ENCODE results near the gene SLC2A13. TPM values are rescaled to one million over a fixed set of nuclear protein-coding genes. Genes with fewer than 3 reads are reported as not detected.
"Not testable (repeated sequence)": the region's sequence is repeated elsewhere in the genome, so short reads cannot be mapped to it uniquely, and the experiment has no call there.

Gene SLC2A13
- total and polyA plus RNA-seq, 4 donors = 1.9 to 20.2 (median 6.9) TPM

GRCh38 chr12:39923364-39923763 lies 182.5 kb downstream of the SLC2A13 start:
- Histone ChIP-seq H3K4me3 (ENCODE audit: low read depth in 1 of 3, low read length in 3 of 3) (no peak overlapping the region), H3K9ac (ENCODE audit: low read depth in 1 of 2, low read length in 2 of 2) (no peak overlapping the region), H3K9me3 (ENCODE audit: control insufficient read depth in 4 of 4, low read length in 3 of 4) (no peaks in the 10 kb centered on the region), H3K36me3 (ENCODE audit: control insufficient read depth in 4 of 4, insufficient read depth in 3 of 4, low read depth in 1 of 4, low read length in 3 of 4) (no peaks in the 10 kb centered on the region), H3K27me3 (ENCODE audit: control insufficient read depth in 4 of 4, insufficient read depth in 4 of 4, low read length in 3 of 4) (no peaks in the 10 kb centered on the region), H3K4me1 (ENCODE audit: control insufficient read depth in 4 of 4, insufficient read depth in 4 of 4, low read length in 3 of 4) (peaks cover 0 to 27% (median 15%) of the 10 kb centered on the region in 4 donors), H3K27ac (ENCODE audit: low read depth in 1 of 2, low read length in 2 of 2) (peak overlapping the region; percentile 1 to 27)
- TF ChIP-seq GABPA (IDR thresholded peaks at IDR 0.05 in 1 of 2, conservative IDR thresholded peaks at IDR 0.05 in 1 of 2) = no peak
- TF ChIP-seq HNF4A (conservative IDR thresholded peaks at IDR 0.05) = peak in 1 of 2 donors; percentile 18
- peak in 1 of 2 donors; percentile 20 for TF ChIP-seq RXRA (IDR thresholded peaks at IDR 0.05)
- no peak for TF ChIP-seq RAD21 (IDR thresholded peaks at IDR 0.05)
- TF ChIP-seq REST (IDR thresholded peaks at IDR 0.05) = no peak
- TF ChIP-seq YY1 (IDR thresholded peaks at IDR 0.05) = peak; percentile 53
- DNase-seq (ENCODE audit: low spot score) = no peak
- WGBS = 52% methylated on average over 5 of the region's 5 CpGs

GRCh38 chr12:39922598-39922997 lies 183.3 kb downstream of the SLC2A13 start:
- not testable (repeated sequence) for H3K36me3 ChIP-seq (ENCODE audit: control insufficient read depth in 4 of 4, insufficient read depth in 3 of 4, low read depth in 1 of 4, low read length in 3 of 4); H3K9me3 ChIP-seq (ENCODE audit: control insufficient read depth in 4 of 4, low read length in 3 of 4); H3K9ac ChIP-seq (ENCODE audit: low read depth in 1 of 2, low read length in 2 of 2); H3K4me3 ChIP-seq (ENCODE audit: low read depth in 1 of 3, low read length in 3 of 3); DNase-seq (ENCODE audit: low spot score); H3K27me3 ChIP-seq (ENCODE audit: control insufficient read depth in 4 of 4, insufficient read depth in 4 of 4, low read length in 3 of 4)
- peak; percentile 62 to 69 for TF ChIP-seq HNF4A (conservative IDR thresholded peaks at IDR 0.05)
- TF ChIP-seq MAX (IDR thresholded peaks at IDR 0.05) = peak; percentile 47
- peak; percentile 44 for TF ChIP-seq REST (IDR thresholded peaks at IDR 0.05)
- peak; percentile 52 for TF ChIP-seq YY1 (IDR thresholded peaks at IDR 0.05)
- peak in 1 of 2 donors; percentile 42 for TF ChIP-seq JUND (IDR thresholded peaks at IDR 0.05)
- peak; percentile 15 to 36 for TF ChIP-seq RAD21 (IDR thresholded peaks at IDR 0.05)
- TF ChIP-seq ZBTB33 (IDR thresholded peaks at IDR 0.05) = peak; percentile 32
- peak; percentile 58 to 70 for TF ChIP-seq RXRA (IDR thresholded peaks at IDR 0.05)
- TF ChIP-seq SP1 (IDR thresholded peaks at IDR 0.05) = peak; percentile 38
- peak; percentile 65 for TF ChIP-seq NR2F2 (IDR thresholded peaks at IDR 0.05)
- peak; percentile 58 for TF ChIP-seq ATF3 (IDR thresholded peaks at IDR 0.05)
- Histone ChIP-seq H3K4me1 (ENCODE audit: control insufficient read depth in 4 of 4, insufficient read depth in 4 of 4, low read length in 3 of 4) (peaks cover 0 to 27% (median 15%) of the 10 kb centered on the region in 4 donors), H3K27ac (ENCODE audit: low read depth in 1 of 2, low read length in 2 of 2) (peak overlapping the region; percentile 37 to 54)
